GM23338 (cell line): ENCODE results near the gene CACHD1.

ENCODE experiments used
- CTCF ChIP-seq, 2 experiments: fragments of 200-600 bp in 1 of 2; sonication (generic) in 1 of 2; conservative IDR thresholded peaks; 2 replicates each; pipeline versions ENCODE4 v1.5.1 to v1.6.1; 2016 to 2017; ENCODE audit warnings: antibody characterized with exemption in 2 of 2, low read depth in 2 of 2, mild to moderate bottlenecking in 2 of 2, moderate library complexity in 1 of 2
- EZH2 ChIP-seq: fragments of 200-600 bp; sonication (generic); IDR thresholded peaks from one replicate; pipeline ENCODE4 v1.8.0; 2017; ENCODE audit warnings: antibody characterized with exemption, mild to moderate bottlenecking, low read depth; ENCODE audit not compliant: unreplicated experiment
- POLR2AphosphoS5 ChIP-seq: IDR thresholded peaks from 2 replicates; pipeline ENCODE4 v1.6.1; 2016; ENCODE audit warnings: antibody characterized with exemption, low read depth
- ZNF331 ChIP-seq: fragments of 250-450 bp; sonication (Bioruptor Pico); IDR thresholded peaks from 2 replicates; pipeline ENCODE4 v1.5.0; 2020; ENCODE audit warnings: low read depth, mild to moderate bottlenecking, moderate library complexity

- TF ChIP-seq CTCF (conservative IDR thresholded peaks at IDR 0.05; ENCODE audit: low read depth in 2 of 2) (no peak), POLR2AphosphoS5 (no peak), ZNF331 (no peak), EZH2 (no peak)
These were observed 62.7 kb downstream of the CACHD1 start for GRCh38 chr1:64532646-64533045.
